Measurements from ENCODE around the gene PRND. TPM values are rescaled to one million over a fixed set of nuclear protein-coding genes. Genes with fewer than 3 reads are reported as not detected.

Gene PRND
- polyA plus RNA-seq, 1 donor (not counting 4 experiments of a cell fraction or from before 2014, with no cell fraction given), result not detected

GRCh38 chr20:4683261-4683660 lies 38.4 kb upstream of the PRND start:
- Histone ChIP-seq H4K20me1 (ENCODE audit: control insufficient read depth, extremely low read depth, insufficient read depth, low read length) (peaks cover 10% of the 10 kb centered on the region), H3K79me2 (ENCODE audit: control insufficient read depth, insufficient read depth, low read length) (peaks cover 16% of the 10 kb centered on the region), H3K4me3 (ENCODE audit: control insufficient read depth in 2 of 3, extremely low read depth in 1 of 3, insufficient read depth in 2 of 3, low read depth in 1 of 3, low read length in 3 of 3) (no peak overlapping the region), H3K9me3 (ENCODE audit: control insufficient read depth, low read depth, low read length) (no peaks in the 10 kb centered on the region), H3K9me1 (ENCODE audit: control insufficient read depth, extremely low read depth, insufficient read depth, low read length) (no peaks in the 10 kb centered on the region), H3K27me3 (ENCODE audit: control insufficient read depth, extremely low read depth, insufficient read depth, low read length) (no peaks in the 10 kb centered on the region), H3K36me3 (ENCODE audit: control insufficient read depth in 2 of 2, extremely low read depth in 1 of 2, insufficient read depth in 2 of 2, low read length in 2 of 2) (peaks cover 1 to 7% of the 10 kb centered on the region in 2 experiments), H2AFZ (ENCODE audit: control insufficient read depth, low read length) (no peak overlapping the region), H3K4me1 (ENCODE audit: control insufficient read depth, extremely low read depth, insufficient read depth, low read length) (peaks cover 35% of the 10 kb centered on the region), H3K27ac (ENCODE audit: control insufficient read depth, insufficient read depth, low read length) (no peak overlapping the region), H3K4me2 (ENCODE audit: control insufficient read depth, extremely low read depth, insufficient read depth, low read depth, low read length) (no peak overlapping the region), H3K9ac (ENCODE audit: control insufficient read depth, extremely low read depth, insufficient read depth, low read length) (no peak overlapping the region)
- DNase-seq (ENCODE audit: low read depth, low spot score), result no peak
- TF ChIP-seq EZH2 (IDR thresholded peaks at IDR 0.05; ENCODE audit: low read length) (no peak), CTCF (optimal IDR thresholded peaks at IDR 0.05 in 1 of 3, IDR thresholded peaks at IDR 0.05 in 1 of 3, conservative IDR thresholded peaks at IDR 0.05 in 1 of 3; ENCODE audit: extremely low read depth in 1 of 3, insufficient read depth in 2 of 3, low read length in 3 of 3) (no peak)
- peak; percentile 32 for FAIRE-seq
- dilution Hi-C loops (cut with MboI; ENCODE audit: extremely low pct_ligation_motif_present, low sequenced_read_pairs), result no loop called here

GRCh38 chr20:4684837-4685413 lies 36.8 kb upstream of the PRND start:
- H3K9ac ChIP-seq (ENCODE audit: control insufficient read depth, extremely low read depth, insufficient read depth, low read length), result peak overlapping the region; percentile 91

More at GRCh38 chr20:4684837-4685413, 36.8 kb upstream of the PRND start:
- H3K9me3 ChIP-seq (ENCODE audit: control insufficient read depth, low read depth, low read length), result no peaks in the 10 kb centered on the region
- no peaks in the 10 kb centered on the region for H3K9me1 ChIP-seq (ENCODE audit: control insufficient read depth, extremely low read depth, insufficient read depth, low read length)
- H3K4me1 ChIP-seq (ENCODE audit: control insufficient read depth, extremely low read depth, insufficient read depth, low read length), result peaks cover 51% of the 10 kb centered on the region
- peak overlapping the region; percentile 80 for H3K4me2 ChIP-seq (ENCODE audit: control insufficient read depth, extremely low read depth, insufficient read depth, low read depth, low read length)
- H3K4me3 ChIP-seq (ENCODE audit: control insufficient read depth in 2 of 3, extremely low read depth in 1 of 3, insufficient read depth in 2 of 3, low read depth in 1 of 3, low read length in 3 of 3), result no peak overlapping the region
- TF ChIP-seq CTCF (optimal IDR thresholded peaks at IDR 0.05 in 1 of 3, IDR thresholded peaks at IDR 0.05 in 1 of 3, conservative IDR thresholded peaks at IDR 0.05 in 1 of 3; ENCODE audit: extremely low read depth in 1 of 3, insufficient read depth in 2 of 3, low read length in 3 of 3), result peak; percentile 6 to 52 (median 10)
- TF ChIP-seq EZH2 (IDR thresholded peaks at IDR 0.05; ENCODE audit: low read length), result no peak
- peaks cover 33% of the 10 kb centered on the region for H3K79me2 ChIP-seq (ENCODE audit: control insufficient read depth, insufficient read depth, low read length)
- peaks cover 26% of the 10 kb centered on the region for H4K20me1 ChIP-seq (ENCODE audit: control insufficient read depth, extremely low read depth, insufficient read depth, low read length)
- FAIRE-seq (peak; percentile 96), DNase-seq (ENCODE audit: low read depth, low spot score) (no peak)
- H3K36me3 ChIP-seq (ENCODE audit: control insufficient read depth in 2 of 2, extremely low read depth in 1 of 2, insufficient read depth in 2 of 2, low read length in 2 of 2), result peaks cover 5 to 15% of the 10 kb centered on the region in 2 experiments
- H3K27me3 ChIP-seq (ENCODE audit: control insufficient read depth, extremely low read depth, insufficient read depth, low read length), result no peaks in the 10 kb centered on the region
- peak overlapping the region; percentile 94 for H3K27ac ChIP-seq (ENCODE audit: control insufficient read depth, insufficient read depth, low read length)
- dilution Hi-C loops (cut with MboI; ENCODE audit: extremely low pct_ligation_motif_present, low sequenced_read_pairs), result no loop called here
- peak overlapping the region; percentile 79 for H2AFZ ChIP-seq (ENCODE audit: control insufficient read depth, low read length)
